Peyer's patch (tissue), 4 donors: ENCODE results near the gene LIMS2. TPM values are rescaled to one million over a fixed set of nuclear protein-coding genes. Genes with fewer than 3 reads are reported as not detected.

Experiments used
- DNase-seq, 3 donors: peaks; one replicate each; pipeline ENCODE4 v3.0.0-alpha.2; 2017 to 2019
- H3K27ac ChIP-seq, 4 donors: fragments of 200-600 bp; sonication (generic); one replicate each; pipeline ENCODE4 v1.5.1; 2016 to 2019
- H3K27me3 ChIP-seq, 2 donors: fragments of 200-600 bp; sonication (generic); one replicate each; pipeline ENCODE4 v1.5.1; 2019
- H3K36me3 ChIP-seq, 3 donors: fragments of 200-600 bp; sonication (generic); one replicate each; pipeline ENCODE4 v1.5.1; 2016 to 2019
- H3K4me1 ChIP-seq, 4 donors: fragments of 200-600 bp; sonication (generic); one replicate each; pipeline ENCODE4 v1.5.1; 2016 to 2019
- H3K4me3 ChIP-seq, 4 donors: fragments of 200-600 bp; sonication (generic); 1 replicate in 3 of 4; 2 replicates in 1 of 4; pipeline ENCODE4 v1.5.1; 2016 to 2019; ENCODE audit warnings: mild to moderate bottlenecking in 1 of 4
- H3K9me3 ChIP-seq, 4 donors: fragments of 200-600 bp; sonication (generic); one replicate each; pipeline ENCODE4 v1.5.1; 2016 to 2019; ENCODE audit warnings: mild to moderate bottlenecking in 1 of 4
- CTCF ChIP-seq, 6 experiments: fragments of 450-650 bp in 4 of 6; fragments of 200-600 bp in 2 of 6; sonication (generic) in 1 of 6; IDR thresholded peaks; one replicate each; pipeline ENCODE4 v1.5.1; 2017 to 2019; ENCODE audit warnings: antibody characterized with exemption in 6 of 6, mild to moderate bottlenecking in 3 of 6, moderate library complexity in 1 of 6
- POLR2A ChIP-seq, 2 donors: fragments of 450-650 bp; IDR thresholded peaks; one replicate each; pipeline ENCODE4 v1.5.1; 2017; ENCODE audit warnings: antibody characterized with exemption in 2 of 2, mild to moderate bottlenecking in 2 of 2, moderate library complexity in 2 of 2
- total RNA-seq, 4 donors: library from RNA; depleted of rRNA; stranded (reverse); fragments of >200 nt; gene quantifications; one replicate each; pipeline ENCODE4 v1.1.0, GENCODE V29; 2016

The LIMS2 gene
- total RNA-seq, 4 donors from 2014 or later, result 7.7 to 95.7 (median 21.9) TPM

- no peaks in the 10 kb centered on the region for H3K27me3 ChIP-seq
- H3K36me3 ChIP-seq, result peaks cover 0 to 69% (median 0%) of the 10 kb centered on the region in 3 donors
- TF ChIP-seq CTCF (IDR thresholded peaks at IDR 0.05) (no peak), POLR2A (IDR thresholded peaks at IDR 0.05) (no peak)
- DNase-seq, result peak; percentile 12 to 34 (median 28)
- no peak overlapping the region for H3K4me3 ChIP-seq
- H3K4me1 ChIP-seq, result no peaks in the 10 kb centered on the region
- no peak overlapping the region for H3K27ac ChIP-seq
- peaks cover 0 to 3% (median 0%) of the 10 kb centered on the region in 4 donors for H3K9me3 ChIP-seq
These were observed 63.1 kb downstream of the LIMS2 start for GRCh38 chr2:127612111-127612822.

GRCh38 chr2:127611076-127611925 is 64.0 kb downstream of the LIMS2 start:
- peak in 2 of 3 donors; percentile 29 to 32 for DNase-seq
- no peak overlapping the region for H3K27ac ChIP-seq
- no peaks in the 10 kb centered on the region for H3K27me3 ChIP-seq
- no peaks in the 10 kb centered on the region for H3K4me1 ChIP-seq
- H3K4me3 ChIP-seq, result no peak overlapping the region
- peaks cover 0 to 73% (median 0%) of the 10 kb centered on the region in 3 donors for H3K36me3 ChIP-seq
- peaks cover 0 to 3% (median 0%) of the 10 kb centered on the region in 4 donors for H3K9me3 ChIP-seq
- TF ChIP-seq CTCF (IDR thresholded peaks at IDR 0.05) (no peak), POLR2A (IDR thresholded peaks at IDR 0.05) (no peak)

- Histone ChIP-seq H3K27ac (no peak overlapping the region), H3K4me3 (no peak overlapping the region), H3K4me1 (no peaks in the 10 kb centered on the region), H3K36me3 (peaks cover 0 to 79% (median 0%) of the 10 kb centered on the region in 3 donors), H3K27me3 (no peaks in the 10 kb centered on the region), H3K9me3 (peaks cover 0 to 3% (median 0%) of the 10 kb centered on the region in 4 donors)
- DNase-seq, result peak in 2 of 3 donors; percentile 22 to 32
- TF ChIP-seq CTCF (IDR thresholded peaks at IDR 0.05), result no peak
These were observed 64.8 kb downstream of the LIMS2 start for GRCh38 chr2:127610561-127610960.

GRCh38 chr2:127609818-127610217 is 65.5 kb downstream of the LIMS2 start:
- peaks cover 0 to 79% (median 0%) of the 10 kb centered on the region in 3 donors for H3K36me3 ChIP-seq
- H3K9me3 ChIP-seq, result peaks cover 0 to 3% (median 0%) of the 10 kb centered on the region in 4 donors
- no peak overlapping the region for H3K27ac ChIP-seq
- peak in 2 of 3 donors; percentile 22 to 33 for DNase-seq
- no peaks in the 10 kb centered on the region for H3K4me1 ChIP-seq
- no peaks in the 10 kb centered on the region for H3K27me3 ChIP-seq
- no peak for TF ChIP-seq POLR2A (IDR thresholded peaks at IDR 0.05)
- no peak for TF ChIP-seq CTCF (IDR thresholded peaks at IDR 0.05)
- no peak overlapping the region for H3K4me3 ChIP-seq

GRCh38 chr2:127609031-127609751 is 66.1 kb downstream of the LIMS2 start:
- TF ChIP-seq CTCF (IDR thresholded peaks at IDR 0.05), result no peak
- no peak for TF ChIP-seq POLR2A (IDR thresholded peaks at IDR 0.05)
- H3K4me3 ChIP-seq, result no peak overlapping the region
- peak; percentile 12 to 34 (median 32) for DNase-seq
- no peaks in the 10 kb centered on the region for H3K27me3 ChIP-seq
- peaks cover 0 to 74% (median 0%) of the 10 kb centered on the region in 3 donors for H3K36me3 ChIP-seq
- H3K9me3 ChIP-seq, result peaks cover 0 to 3% (median 0%) of the 10 kb centered on the region in 4 donors
- no peaks in the 10 kb centered on the region for H3K4me1 ChIP-seq
- no peak overlapping the region for H3K27ac ChIP-seq
